ENCODE measurements around the gene THRA.

THRA gene

DNA sequence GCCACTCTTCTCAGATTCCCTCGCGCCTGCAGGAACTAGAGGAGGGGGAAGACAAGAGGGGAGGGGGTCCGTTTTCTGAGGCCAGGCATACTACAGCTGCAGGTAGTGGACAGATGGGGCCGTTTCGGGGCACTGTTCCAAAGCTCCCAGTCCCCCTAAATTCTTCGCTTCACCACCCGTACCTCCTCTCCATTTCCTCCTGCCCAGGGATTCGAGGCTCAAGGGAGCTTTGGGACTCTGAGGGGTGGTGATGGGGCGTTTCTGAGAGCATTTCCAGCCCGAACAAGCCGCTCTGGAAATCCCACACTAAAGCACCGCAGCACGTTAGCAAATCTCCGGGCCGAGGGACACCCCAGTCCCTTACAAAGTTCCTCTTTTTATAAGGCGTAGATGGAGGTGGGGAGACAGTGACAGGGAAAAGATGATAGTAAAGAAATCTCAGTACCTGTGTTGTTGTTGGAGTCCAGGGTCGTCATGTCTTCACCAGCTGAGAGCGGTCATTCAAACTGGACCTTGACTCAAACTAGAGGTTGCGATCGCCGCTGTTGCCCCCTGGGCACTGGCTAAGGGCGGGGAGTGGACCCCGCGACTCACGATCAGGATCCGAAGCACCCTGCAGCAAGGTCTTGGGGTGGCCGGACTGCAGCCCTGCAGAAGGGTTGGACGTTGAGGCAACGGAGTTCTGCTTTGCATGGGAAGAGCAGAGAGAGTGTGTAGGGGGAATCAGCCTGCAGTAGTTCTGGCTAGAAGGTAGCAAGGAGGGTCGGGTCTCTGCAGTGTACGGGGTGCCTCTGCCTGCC lies 37.1 kb downstream of the THRA start:
- no peak for DNase-seq (ENCODE audit: low read depth)

DNA sequence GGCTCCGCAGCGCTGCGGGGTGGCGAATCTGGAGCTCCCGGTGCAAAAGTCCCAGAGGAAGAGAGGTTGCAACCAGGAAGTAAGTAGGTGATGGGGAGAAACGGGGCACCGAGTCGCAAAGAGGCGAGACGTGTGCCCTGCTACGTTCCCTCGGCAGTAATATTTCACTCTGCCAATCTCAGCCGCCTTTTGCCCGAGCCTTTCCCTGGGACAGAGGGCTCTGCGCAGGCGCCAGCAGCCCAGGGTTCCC lies 37.6 kb downstream of the THRA start, which contains the start of gene NR1D1:
TSS of gene NR1D1 (minus strand) at position 171 of the 250 bp plus-strand sequence. CDS start 495 bp downstream, outside the sequence.
- DNase-seq (ENCODE audit: low read depth): no peak

DNA sequence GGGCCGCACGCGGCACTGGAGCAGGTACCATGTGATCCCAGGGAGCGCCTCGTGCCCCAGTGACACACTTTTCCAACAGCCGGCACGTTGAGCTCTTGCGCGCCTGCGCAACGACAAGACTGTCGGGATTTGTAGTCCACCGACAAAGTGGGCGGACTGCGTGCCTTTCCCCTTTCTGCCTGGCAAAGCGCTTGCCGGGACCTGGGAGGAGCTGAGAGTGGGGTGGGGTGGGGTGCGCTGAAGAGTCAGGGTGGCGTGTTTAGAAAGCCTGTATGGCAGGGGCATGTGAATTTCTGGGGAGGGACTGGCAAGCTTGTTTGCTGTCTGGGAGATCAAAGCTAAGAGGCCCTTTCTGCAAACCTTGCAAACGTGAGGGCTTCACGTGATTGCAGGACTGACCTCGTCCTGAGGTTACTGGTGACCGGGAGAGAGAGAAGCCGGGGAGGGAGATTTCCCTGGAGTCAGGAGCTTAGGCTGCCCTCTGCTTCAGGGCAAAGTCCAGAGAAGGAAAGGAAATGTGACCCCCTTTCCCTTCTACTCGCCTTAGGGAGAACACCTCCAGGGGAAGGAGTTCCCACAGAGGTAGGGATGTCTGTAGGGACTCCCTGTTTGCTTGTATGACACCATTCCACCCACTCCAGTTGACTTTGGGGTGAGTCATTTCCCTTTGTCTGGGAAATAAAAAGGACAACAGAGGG lies 38.1 kb downstream of the THRA start:
- DNase-seq (ENCODE audit: low read depth): peak; percentile 98

DNA sequence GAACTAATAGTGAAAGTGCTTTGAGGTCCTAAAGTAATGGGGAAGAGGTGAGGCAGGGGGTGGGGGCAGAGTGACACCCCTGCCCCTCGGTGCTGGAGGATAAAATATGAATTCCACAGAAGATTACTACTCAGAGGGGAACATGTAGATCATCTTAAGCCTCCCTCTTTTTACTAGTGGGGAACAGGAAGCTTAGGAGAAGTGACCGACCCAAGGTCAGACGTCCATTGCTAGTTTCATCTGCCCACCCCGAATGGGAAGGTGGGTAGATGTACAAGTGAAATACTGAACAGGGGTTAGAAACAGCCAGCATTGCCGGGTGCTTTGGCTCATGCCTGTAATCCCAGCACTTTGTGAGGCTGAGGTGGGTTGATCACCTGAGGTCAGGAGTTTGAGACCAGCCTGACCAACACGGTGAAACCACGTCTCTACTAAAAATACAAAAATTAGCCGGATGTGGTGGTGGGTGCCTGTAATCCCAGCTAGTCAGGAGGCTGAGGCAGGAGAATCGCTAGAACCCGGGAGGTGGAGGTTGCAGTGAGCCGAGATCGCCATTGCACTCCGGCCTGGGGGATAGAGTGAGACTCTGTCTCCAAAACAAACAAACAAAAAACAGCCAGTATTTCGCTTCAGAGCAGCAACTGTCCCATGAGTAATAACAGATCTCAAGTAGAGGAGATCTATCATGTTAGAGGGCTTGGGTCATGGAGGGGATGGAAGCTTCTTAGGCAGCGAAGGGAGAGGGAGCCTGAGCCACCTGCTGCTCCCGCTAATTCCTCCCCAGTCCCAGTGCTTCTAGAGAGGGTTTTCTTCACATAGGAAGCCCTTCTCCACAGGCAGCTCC lies 38.8 kb downstream of the THRA start:
- DNase-seq (ENCODE audit: low read depth): no peak

GRCh38 chr17:40103071-40103661 lies 40.4 kb downstream of the THRA start:
- no peak for DNase-seq (ENCODE audit: low read depth)

- no peak for DNase-seq (ENCODE audit: low read depth)
These were observed 40.9 kb downstream of the THRA start for GRCh38 chr17:40103688-40104087.

GRCh38 chr17:40104594-40105486 lies 42.1 kb downstream of the THRA start:
- DNase-seq (ENCODE audit: low read depth): no peak

DNA sequence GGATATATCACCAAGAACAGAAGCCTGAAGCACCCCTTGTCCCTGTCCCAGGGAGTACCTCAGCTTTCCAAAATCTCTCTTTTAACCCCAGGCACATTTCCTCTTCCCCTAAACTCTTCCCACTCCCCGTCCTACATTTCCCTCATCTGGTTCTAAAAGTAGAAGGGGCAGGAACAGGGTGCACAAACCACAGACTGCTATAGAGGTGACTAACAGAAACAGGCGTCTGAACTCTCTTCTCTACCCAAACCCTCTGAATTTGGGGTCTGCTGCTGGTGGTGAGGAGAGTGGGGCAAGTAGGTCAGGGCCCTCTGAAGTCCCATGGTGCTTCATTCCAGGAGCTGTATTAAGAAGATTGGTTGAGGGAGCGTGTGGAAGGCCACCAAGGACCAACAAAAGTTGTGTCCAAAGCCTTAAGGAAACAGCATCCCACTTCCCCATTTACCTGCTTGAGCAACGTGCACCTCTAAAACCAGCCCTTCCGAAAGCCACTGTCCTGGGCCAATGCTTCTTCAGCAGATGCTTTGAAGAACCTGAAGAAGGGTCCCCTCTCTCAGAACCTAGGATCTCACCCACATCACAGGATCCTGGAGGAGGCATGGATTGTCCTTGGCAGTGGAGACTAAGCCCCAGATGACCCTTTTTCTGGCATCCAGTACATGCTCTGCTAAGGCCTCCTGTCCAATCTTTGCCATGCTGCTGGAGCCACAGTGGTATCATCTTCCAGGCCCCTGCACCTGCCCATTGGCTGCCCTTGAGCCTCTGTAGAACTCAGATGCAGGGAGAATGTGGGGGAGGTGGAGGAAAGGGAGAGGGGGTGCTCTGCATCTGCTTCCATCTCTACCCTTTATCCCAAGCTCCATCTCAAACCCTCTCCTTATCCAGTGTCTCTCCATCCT lies 43.3 kb downstream of the THRA start:
- DNase-seq (ENCODE audit: low read depth): no peak

DNA sequence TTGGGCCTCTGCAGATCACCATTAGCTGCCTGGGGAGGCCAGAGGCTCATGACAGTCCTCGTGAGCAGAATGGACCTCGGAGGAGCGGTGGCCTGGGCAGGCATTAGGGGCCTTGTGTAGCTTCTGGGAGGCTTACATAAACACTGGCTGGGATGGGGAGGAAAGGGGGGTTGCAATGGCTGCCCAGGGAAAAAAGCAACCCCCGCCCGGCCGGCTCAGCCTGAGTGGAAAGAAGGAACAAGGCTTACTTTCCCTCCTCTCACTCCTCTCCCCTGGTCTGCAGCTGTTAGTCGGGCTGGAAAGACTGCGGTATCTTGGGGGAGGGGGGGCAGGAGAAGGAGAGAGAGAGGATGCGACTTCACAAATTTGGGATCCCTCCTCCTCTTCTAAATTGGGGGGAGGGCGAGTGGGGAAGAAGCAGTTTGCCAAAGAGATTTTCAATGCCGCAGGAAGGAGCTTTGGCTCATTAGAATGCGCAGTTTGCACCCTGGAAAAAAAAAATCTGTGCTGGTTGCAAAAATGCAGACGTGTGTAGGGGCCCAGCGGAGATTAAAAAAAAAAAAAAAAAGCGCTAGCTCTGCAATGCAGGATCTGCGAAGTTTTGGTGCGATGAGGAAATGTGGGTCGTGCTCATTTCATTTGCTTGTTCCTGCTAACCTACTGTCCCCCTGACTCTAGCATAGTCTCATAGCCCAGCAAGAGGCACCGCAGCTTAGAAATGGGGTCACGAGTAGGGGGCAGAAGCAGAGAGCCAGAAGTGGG lies 44.2 kb downstream of the THRA start:
- DNase-seq (ENCODE audit: low read depth): no peak

DNA sequence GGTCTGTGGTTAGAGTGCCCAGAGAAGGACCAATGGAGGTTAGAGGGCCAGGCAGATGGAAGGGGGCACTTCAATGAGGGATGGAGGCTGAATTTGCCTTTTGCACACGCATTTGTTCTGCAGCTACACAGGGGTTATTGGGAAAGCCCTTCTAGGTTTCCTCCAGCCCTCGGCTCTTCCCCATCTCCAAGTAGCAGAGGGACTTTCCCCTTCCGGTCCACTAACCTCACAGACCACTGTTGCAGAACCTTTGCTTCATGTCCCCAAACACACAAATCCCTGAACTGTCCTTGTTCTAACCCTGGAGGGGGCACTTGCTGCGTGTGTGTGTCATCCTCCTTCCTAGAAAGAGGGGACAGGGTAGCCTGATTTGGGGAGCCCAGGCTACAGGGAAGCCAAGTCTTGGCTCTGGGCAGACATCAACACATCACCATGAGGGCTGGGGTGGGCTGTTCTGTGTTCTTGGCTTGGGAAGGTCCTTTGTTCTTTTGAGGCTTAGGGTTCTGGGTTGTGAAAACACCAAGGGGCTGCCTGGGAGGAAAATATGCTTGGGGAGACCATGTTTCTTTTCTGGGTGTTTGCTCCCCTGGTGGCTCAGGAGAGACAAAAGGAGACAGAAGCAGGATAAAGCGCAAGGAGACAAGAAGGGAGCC lies 44.9 kb downstream of the THRA start:
- DNase-seq (ENCODE audit: low read depth): no peak

DNA sequence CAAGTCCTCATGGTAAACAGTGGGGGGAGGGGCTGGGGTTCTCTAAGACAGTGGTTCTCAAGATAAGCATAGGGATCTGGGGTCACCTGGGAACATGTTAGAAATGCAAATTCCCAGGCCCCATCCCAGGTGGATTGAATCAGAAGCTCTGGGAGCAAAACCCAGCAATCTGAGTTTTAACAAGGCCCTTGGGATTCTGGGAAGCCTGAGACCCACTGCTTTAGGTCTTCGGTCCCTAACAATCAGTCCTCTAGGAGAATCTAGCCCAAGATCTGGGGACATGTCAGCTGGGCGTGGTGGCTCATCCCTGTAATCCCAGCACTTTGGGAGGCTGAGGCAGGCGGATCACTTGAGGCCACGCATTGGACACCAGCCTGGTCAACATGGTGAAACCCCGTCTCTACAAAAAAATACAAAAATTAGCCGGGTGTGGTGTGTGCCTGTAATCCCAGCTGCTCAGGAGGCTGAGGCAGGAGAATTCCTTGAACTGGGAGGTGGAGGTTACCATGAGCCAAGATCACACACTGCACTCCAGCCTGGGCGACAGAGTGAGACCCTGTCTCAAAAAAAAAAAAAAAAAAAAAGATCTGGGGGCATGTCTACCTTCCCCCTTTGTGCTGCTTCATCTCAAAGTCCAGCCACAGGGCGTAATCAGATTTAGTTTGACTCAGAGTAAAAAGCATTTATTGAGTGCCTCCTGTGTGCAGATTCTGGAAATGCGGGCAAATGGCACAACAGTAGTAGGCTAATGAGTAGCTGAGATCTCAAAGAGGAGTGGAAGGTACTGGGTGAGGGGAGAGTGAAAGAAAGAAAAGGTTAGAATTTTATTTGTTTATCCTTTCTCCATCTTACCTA lies 46.4 kb downstream of the THRA start:
- DNase-seq (ENCODE audit: low read depth): no peak

DNA sequence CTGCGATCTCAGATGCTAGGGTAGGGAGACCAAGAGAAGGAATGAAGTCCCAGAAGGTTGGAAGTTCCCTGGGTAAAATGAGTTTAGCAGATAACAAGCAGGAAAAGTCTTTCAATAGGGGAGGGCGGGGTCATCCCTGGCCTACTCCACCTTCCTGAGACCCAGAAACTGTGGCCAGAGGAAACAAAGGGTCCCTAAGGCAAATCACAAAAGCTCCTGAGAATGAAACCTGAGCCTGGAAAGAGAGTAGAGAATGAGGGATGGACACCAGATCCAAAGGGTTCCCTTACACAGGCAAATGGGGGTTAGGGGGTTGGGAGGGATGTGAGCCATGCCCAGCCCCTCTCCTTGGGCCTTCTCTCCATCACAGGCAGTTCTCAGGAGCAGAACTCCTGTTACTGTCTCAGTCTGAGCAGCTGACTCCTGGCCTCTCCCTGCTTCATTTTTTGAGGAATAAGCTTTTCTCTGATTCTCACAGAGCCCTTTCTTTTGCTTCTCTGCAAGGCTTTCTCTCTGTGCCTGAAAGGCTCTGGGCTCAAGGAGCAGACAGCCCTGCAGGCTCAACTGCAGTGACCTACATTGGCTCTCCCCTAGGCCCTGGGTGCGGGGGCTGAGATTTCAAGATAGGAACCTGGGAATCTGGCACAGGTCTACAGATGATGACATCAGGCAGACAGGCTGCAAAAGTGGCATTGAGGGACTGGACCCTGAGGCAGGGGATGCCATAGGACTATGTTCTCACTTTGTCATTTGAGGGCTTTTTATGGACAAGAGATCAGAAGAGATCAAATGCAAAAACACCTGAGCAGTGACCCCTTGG lies 47.5 kb downstream of the THRA start:
- DNase-seq (ENCODE audit: low read depth): no peak

GRCh38 chr17:40111221-40112128 lies 48.7 kb downstream of the THRA start:
- DNase-seq (ENCODE audit: low read depth): peak; percentile 94

GRCh38 chr17:40112191-40112711 lies 49.5 kb downstream of the THRA start:
- no peak for DNase-seq (ENCODE audit: low read depth)

GRCh38 chr17:40112718-40113109 lies 49.9 kb downstream of the THRA start:
- DNase-seq (ENCODE audit: low read depth): no peak

Measured in GM04504 (cell line).